GM18909 (cell line): Measurements from ENCODE around the gene DNHD1.
A peak's percentile ranks its signal among the peaks of the same experiment; 100 is the strongest.
"Not testable (repeated sequence)": the region's sequence is repeated elsewhere in the genome, so short reads cannot be mapped to it uniquely, and the experiment has no call there.

Source experiments
- ATAC-seq: cut with Tn5 transposase; IDR thresholded peaks from one replicate; pipeline ENCODE4 v1.9.1; 2021; ENCODE audit warnings: mild to moderate bottlenecking; ENCODE audit not compliant: unreplicated experiment, poor library complexity

DNHD1 gene

GRCh38 chr11:6480299-6480914 lies 16.7 kb upstream of the DNHD1 start:
- no peak for ATAC-seq

GRCh38 chr11:6481012-6481923 lies 15.8 kb upstream of the DNHD1 start, which contains the start of the genes ARFIP2 and TIMM10B:
Gene ARFIP2 (minus strand): TSS chr11:6481331. CDS start chr11:6480421, 910 bp downstream.
Gene TIMM10B (plus strand): TSS chr11:6481501. CDS start chr11:6481517, 16 bp downstream.
- ATAC-seq: peak; percentile 99

GRCh38 chr11:6481924-6482275 lies 15.2 kb upstream of the DNHD1 start:
- ATAC-seq: no peak

GRCh38 chr11:6482441-6482840 lies 14.6 kb upstream of the DNHD1 start:
- no peak for ATAC-seq

GRCh38 chr11:6483015-6483414 lies 14.1 kb upstream of the DNHD1 start:
- no peak for ATAC-seq

GRCh38 chr11:6485661-6486060 lies 11.4 kb upstream of the DNHD1 start:
- no peak for ATAC-seq

GRCh38 chr11:6486256-6486655 lies 10.8 kb upstream of the DNHD1 start:
- no peak for ATAC-seq

- no peak for ATAC-seq
Observed at GRCh38 chr11:6486938-6487337, 10.1 kb upstream of the DNHD1 start.

GRCh38 chr11:6488342-6488741 lies 8.7 kb upstream of the DNHD1 start:
- ATAC-seq: no peak

- no peak for ATAC-seq
Observed at GRCh38 chr11:6488821-6489220, 8.3 kb upstream of the DNHD1 start.

- no peak for ATAC-seq
Observed at GRCh38 chr11:6489306-6489705, 7.8 kb upstream of the DNHD1 start.

GRCh38 chr11:6498121-6498520 lies 1.0 kb downstream of the DNHD1 start:
- ATAC-seq: no peak

GRCh38 chr11:6498544-6498943 lies 1.5 kb downstream of the DNHD1 start:
- ATAC-seq: no peak

- no peak for ATAC-seq
Observed at GRCh38 chr11:6502382-6502781, 5.3 kb downstream of the DNHD1 start.

GRCh38 chr11:6504166-6504565 lies 7.1 kb downstream of the DNHD1 start:
- no peak for ATAC-seq

- no peak for ATAC-seq
Observed at GRCh38 chr11:6505577-6506240, 8.6 kb downstream of the DNHD1 start.

- ATAC-seq: no peak
Observed at GRCh38 chr11:6516865-6517264, 19.8 kb downstream of the DNHD1 start.

- ATAC-seq: no peak
Observed at GRCh38 chr11:6520265-6520664, 23.2 kb downstream of the DNHD1 start.

- not testable (repeated sequence) for ATAC-seq
Observed at GRCh38 chr11:6521946-6522345, 24.9 kb downstream of the DNHD1 start.

- no peak for ATAC-seq
Observed at GRCh38 chr11:6523253-6523652, 26.2 kb downstream of the DNHD1 start.
